ENCODE data around the gene PPP6R2.

Gene PPP6R2

DNA sequence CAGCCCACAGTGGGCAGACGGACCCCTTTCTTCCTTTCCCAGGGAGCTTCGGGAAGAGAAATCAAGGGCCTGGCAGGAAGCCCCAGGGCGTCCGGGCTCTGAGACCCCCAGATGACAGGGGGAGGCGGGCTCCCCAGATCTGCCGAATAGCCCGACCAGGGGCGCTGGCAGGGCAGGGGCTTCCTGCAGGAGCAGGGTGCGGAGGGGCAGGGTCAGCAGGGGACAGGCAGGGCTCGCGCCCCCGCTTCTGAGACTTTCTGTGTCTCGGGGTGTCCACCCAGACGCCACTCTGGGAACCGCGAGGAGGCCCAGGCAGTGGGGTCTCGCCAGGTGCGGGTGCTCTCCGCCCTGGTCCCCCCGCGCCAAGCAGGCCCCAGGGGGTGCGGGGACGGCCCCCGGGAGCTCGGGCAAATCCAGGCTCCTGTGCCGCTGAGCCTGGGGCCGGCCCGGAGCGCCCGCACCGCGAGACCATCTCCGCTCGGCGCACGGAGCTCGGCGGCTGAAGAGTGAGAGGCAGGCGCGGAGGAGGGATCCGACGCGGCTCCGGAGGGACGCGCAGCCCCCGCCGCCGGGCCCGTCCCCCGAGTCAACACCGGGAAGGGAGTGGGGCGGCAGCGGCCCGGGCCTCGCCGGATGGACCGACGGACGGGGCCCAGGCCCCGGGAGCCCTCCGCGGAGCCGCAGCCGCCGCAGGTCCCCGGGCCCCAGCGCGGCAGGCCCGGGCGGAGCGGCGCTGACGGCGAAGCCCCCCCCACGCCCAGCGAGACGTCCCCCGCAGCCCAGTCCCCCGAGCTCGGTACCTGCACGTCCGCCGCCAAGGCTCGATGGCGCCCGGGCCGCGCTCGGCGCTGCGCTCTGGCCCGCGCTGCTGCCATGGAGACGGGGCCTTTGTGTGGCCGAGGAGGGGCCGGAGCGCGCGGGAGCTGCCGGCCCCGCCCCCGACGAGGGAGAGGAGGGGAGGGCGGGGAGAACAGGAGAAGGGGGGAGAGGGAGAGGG lies 36.1 kb upstream of the PPP6R2 start, which contains the start of gene PLXNB2:
PLXNB2 (minus strand) TSS at position 894 of the 997 bp plus-strand sequence. CDS start 17,062 bp downstream, outside the sequence.
- peak; percentile 81 for DNase-seq (ENCODE audit: low read depth)

DNA sequence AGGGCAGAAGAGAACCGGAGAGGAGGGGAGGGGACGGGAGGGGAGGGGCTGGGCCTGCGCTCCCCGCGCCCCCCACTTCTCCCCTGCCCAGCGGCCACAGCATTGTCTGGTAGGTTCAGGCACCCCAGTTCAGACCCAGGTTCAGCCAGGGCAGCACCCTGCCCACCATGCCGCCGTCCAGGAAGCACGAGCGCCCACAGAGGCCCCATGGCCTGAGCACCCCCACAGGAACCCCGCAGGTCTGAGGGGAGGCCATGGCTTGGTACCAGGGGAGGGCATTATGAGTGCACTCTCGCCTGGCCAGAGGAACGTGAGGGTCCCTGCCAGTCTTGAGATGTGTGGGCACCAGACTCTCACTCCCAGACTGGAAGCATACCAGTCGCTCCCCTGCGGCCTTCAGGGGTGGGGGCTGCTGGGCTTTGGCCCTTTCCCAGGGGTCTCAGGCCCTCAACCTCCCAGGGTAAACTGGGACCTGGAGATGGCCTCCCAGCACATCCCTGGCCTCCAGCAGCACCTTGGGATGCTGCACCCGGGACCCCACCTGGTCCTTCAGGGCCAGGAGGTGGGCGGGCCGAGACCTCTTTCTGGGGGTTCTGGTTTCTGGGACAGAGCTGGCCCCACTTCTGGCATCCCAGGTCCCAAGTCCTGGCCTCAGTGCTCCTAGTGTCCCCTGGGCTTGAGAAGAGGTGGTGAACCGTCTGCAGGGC lies 35.1 kb upstream of the PPP6R2 start:
- DNase-seq (ENCODE audit: low read depth): peak; percentile 66

GRCh38 chr22:50308597-50308935 lies 34.6 kb upstream of the PPP6R2 start:
- peak; percentile 94 for DNase-seq (ENCODE audit: low read depth)

- peak; percentile 76 for DNase-seq (ENCODE audit: low read depth)
Observed at GRCh38 chr22:50308986-50309600, 34.0 kb upstream of the PPP6R2 start.

DNA sequence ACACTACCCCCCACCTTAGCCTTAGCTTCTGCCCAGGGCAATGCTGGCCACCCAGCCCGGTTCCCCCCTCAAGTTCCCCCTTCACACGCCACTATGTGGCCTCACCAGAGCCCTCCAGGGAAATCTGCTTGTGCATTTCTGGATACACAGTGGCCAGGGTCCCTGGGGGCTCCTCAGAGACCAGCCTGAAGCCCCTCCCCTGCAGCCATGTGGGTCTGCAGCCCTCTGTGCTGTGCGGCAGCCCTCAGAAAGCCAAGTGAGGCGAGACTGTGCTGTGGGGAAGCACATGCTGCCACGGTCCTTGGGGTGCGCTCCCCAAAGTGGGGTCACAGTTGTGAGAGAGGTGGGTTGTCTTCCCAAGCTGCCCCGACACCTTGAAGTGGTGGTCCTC lies 33.5 kb upstream of the PPP6R2 start:
- DNase-seq (ENCODE audit: low read depth): no peak

DNA sequence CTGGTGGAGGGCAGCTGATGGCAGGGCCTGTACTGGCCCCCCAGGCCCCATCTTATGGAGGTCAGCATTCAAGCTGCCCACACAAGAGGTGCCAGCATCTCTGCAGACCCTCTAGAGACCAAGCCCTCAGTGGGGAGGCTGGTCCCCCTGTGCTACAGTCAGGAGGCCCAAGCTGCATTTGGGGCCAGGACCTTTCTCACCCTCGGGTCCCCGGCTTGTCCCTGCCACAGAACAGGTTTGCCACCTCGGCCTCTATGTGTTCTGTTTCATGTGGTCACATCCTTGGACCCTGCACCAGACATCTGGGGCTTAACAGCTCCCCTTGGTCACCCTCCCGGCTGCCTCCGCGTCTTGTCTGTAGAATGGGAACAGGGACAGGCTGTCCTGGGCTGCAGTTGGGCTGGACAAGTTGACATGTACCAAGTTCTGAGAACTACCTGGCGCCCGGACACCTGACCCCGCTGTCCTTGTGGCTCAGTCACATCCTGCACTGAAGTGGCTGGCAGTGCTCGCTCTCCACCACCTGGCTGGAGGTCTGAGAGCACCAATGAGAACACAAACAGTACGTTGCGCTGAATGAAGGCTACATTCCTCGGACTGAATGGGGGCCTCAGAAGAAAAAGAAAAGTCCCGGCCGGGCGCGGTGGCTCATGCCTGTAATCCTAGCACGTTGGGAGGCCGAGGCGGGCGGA lies 33.0 kb upstream of the PPP6R2 start:
- DNase-seq (ENCODE audit: low read depth): no peak

DNA sequence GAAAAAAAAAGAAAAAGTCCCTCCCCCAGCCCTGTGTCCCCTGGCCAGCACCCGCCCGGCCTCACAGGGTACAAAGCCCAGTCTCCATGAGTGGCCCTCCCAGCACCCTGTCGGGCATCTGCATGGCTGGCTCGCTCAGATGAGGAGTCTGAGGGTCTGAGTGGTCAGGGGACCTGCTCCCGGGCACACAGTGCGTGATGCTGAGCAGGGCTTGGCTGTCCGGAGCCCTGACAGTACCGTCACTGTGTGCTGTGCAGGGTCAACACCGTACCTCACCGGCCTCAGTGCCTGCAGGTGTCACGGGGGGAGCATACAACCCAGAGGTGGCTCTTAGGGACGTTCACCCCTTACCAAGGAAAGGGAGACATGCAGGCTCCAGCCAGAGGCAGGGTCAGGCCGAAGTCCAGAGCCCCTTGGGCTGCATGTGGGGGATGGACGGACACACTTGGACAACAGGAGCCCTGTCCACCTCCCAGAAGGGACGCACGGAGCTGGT lies 32.1 kb upstream of the PPP6R2 start:
- DNase-seq (ENCODE audit: low read depth): no peak

DNA sequence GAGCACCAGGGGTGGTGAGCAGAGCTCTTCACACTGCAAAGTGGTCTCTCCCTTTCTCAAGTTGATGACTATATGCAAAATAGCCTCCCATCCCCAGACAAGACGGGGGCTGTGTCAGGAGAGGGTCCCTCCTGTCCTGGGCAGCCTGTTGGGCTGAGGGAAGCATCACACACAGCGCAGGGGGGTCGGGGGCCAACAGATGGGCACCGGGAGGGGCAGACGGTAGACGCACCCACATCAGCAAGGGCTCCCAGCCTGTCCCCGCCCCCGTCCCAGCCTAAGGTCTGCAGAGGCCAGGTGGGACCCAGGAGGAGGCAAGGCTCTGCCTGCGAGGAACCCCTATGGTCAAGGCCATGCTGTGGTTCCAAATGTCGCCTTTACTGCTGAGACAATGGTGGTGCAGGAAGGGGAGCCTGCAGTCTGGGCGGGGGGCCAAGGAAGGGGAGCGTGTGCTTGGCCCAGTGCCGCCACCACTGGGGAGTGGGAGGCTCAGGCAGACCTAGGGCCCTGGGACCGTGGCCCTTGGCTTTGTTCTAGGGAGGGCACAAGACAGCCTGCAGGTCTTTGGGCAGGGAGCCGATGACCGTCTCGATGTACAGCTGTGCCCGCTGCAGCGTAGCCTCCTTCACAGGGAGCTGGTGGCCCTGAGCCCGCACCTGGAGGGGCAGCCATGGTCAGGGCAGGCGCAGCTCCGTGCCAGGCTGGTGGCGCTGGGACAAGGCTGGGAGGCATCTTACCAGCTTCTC lies 31.3 kb upstream of the PPP6R2 start:
- no peak for DNase-seq (ENCODE audit: low read depth)

DNA sequence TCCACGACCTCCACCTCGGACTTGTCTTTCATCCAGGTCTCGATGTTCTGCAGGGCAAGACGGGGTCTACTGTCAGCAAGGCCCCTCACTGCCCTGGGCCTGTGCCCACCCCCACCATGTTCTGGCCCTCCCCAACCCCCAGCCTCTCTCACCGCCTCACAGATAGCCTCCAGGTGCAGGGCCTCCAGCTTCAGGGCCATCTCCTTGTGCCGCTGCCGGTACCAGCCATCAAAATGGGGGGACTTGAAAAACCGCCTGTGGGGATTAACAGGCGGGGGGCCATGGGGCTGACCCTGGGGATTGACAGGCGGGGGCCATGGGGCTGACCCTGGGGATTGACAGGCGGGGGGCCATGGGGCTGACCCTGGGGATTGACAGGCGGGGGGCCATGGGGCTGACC lies 30.8 kb upstream of the PPP6R2 start:
- no peak for DNase-seq (ENCODE audit: low read depth)

- DNase-seq (ENCODE audit: low read depth): no peak
Observed at GRCh38 chr22:50313021-50313420, 30.1 kb upstream of the PPP6R2 start.

DNA sequence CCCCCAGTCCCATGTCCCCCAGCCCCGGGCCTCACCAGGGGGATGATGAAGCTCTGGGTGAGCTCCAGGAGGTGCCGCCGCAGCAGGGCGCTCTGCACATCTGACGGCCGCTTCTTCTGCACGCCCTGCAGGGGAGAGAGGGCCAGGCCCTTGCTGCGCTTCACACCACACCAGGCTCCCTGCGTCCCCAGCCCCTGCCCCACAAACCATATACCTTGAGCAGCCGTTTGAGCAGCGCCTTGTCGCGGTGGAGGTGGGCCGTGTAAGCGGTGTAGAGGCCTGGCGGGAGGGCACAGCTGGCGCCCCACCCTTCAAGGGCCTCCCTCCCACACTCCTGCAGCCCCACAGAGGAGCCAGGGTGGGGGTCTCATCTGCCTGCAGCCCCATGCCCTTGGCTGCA lies 29.5 kb upstream of the PPP6R2 start:
- no peak for DNase-seq (ENCODE audit: low read depth)

DNA sequence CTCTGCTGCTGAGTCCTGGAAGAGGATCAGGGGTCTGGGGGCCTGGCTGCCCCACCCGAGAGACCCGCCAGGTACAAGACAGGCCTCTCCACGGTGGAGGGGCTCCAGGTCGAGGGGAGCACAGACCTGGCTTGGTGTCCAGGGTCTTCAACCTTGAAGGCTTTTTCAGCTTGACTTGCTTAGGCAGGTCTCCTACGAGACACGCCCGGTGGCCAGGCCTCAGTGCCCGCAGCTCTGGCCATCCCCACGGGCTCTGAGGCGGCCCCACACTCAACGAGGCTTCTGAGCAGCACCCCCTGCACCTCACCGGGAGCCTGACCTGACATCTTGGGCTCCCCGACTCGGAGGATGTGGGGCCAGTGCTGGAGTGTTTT lies 29.1 kb upstream of the PPP6R2 start:
- DNase-seq (ENCODE audit: low read depth): no peak

GRCh38 chr22:50314455-50315288 lies 28.5 kb upstream of the PPP6R2 start:
- DNase-seq (ENCODE audit: low read depth): peak; percentile 77

DNA sequence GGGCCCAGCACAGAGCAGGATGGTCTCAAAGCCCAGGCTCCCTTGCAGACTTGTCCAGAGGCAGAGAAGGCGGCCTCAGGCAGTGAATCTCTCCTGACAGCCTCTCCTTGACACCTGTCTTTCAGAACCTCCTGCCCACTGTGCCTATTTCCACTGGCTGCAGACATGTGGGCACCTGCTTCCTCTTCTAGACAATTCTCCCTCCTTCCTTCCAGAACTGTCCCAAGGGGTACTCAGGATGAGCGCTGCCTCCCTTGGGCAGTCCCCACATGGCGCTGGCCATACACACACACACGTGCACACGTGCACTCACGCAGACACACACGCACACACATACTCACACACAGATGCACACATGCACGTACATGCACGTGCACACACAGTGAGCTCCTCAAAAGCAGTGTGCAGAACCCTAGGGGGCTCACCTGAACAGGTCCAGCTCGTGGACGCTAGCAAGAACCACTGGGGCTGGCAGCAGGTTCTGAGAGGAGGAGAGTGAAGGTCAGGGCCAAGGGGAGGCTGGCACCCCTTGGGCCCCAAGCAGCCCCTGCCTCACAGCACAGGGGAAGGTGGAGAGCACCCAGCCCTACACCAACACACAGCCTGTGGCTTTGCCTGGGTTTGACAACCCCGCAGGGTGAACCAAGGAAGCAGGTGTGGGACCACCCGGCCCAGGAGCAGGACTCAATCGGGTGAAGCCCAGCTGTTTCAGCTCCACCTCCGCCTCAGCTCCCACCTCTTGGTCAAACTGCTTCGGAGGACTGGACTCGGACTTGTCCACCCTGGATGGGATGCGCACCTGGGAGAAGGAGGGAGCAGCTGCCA lies 27.6 kb upstream of the PPP6R2 start:
- DNase-seq (ENCODE audit: low read depth): no peak

GRCh38 chr22:50316114-50317065 lies 26.7 kb upstream of the PPP6R2 start:
- no peak for DNase-seq (ENCODE audit: low read depth)

- DNase-seq (ENCODE audit: low read depth): no peak
Observed at GRCh38 chr22:50317178-50317577, 25.9 kb upstream of the PPP6R2 start.

GRCh38 chr22:50317674-50318073 lies 25.5 kb upstream of the PPP6R2 start:
- no peak for DNase-seq (ENCODE audit: low read depth)

- DNase-seq (ENCODE audit: low read depth): no peak
Observed at GRCh38 chr22:50318356-50318697, 24.8 kb upstream of the PPP6R2 start.

All from CMK (cell line).